ENCODE results near the gene PGGHG. TPM values are rescaled to one million over a fixed set of nuclear protein-coding genes. Genes with fewer than 3 reads are reported as not detected.
A peak's percentile ranks its signal among the peaks of the same experiment; 100 is the strongest.

The PGGHG gene
- total and polyA plus RNA-seq, 10 of the 15 experiments (the other 5 are each of a cell fraction or from before 2014, with no cell fraction given) = 0.10 to 8.3 (median 1.8) TPM

- DNase-seq (ENCODE audit: low read depth, low spot score) = no peak
- H3K27me3 ChIP-seq (replicated peaks in 1 of 2; ENCODE audit: control insufficient read depth in 2 of 2, insufficient read depth in 2 of 2, low read length in 1 of 2) = no peaks in the 10 kb centered on the region
- FAIRE-seq = no peak
- in situ Hi-C loops (cut with MboI) (loop anchor here (5.0 kb wide), 1 partner anchor 104 kb away; no protein-coding TSS in a partner anchor), intact Hi-C loops (cut with micrococcal nuclease; ENCODE audit: unreplicated experiment) (no loop called here)
- no peak for TF ChIP-seq YBX1 (IDR thresholded peaks at IDR 0.05)
- TF ChIP-seq ZNF622 (IDR thresholded peaks at IDR 0.05) = no peak
- TF ChIP-seq GABPA (IDR thresholded peaks at IDR 0.05; ENCODE audit: low read depth) = no peak
- TF ChIP-seq ZNF274 (IDR thresholded peaks at IDR 0.05; ENCODE audit: insufficient read depth, insufficient read length) = no peak
- peak; percentile 55 for TF ChIP-seq POLR2A (IDR thresholded peaks at IDR 0.05; ENCODE audit: low read depth, low read length)
- TF ChIP-seq CBX5 (IDR thresholded peaks at IDR 0.05; ENCODE audit: low read depth) = no peak
- WGBS (ENCODE audit: insufficient coverage, insufficient replicate concordance, low lambda C conversion rate, missing lambda C conversion rate) = 77% methylated on average over 13 of the region's 13 CpGs
- no peaks in the 10 kb centered on the region for H3K9me3 ChIP-seq (replicated peaks; ENCODE audit: control insufficient read depth, insufficient read depth, low read length)
- SMC1A ChIA-PET (ENCODE audit: uncharacterized antibody, unreplicated experiment) = interaction anchor here (0.9 to 1.0 kb wide), 2 partner anchors 15 to 64 kb away, joined by 3 to 4 read pairs; no protein-coding TSS in a partner anchor
- RAD21 ChIA-PET (ENCODE audit: unreplicated experiment) = no interaction called here
- no peak overlapping the region for H2AFZ ChIP-seq (ENCODE audit: control insufficient read depth, low read depth, low read length)
- H3K27ac ChIP-seq (ENCODE audit: control insufficient read depth, insufficient read depth) = no peak overlapping the region
- POLR2A ChIA-PET = no interaction called here
- H4K20me1 ChIP-seq (ENCODE audit: control insufficient read depth, insufficient read depth) = no peaks in the 10 kb centered on the region
- no TSS peak for BruUV-seq (replicated peaks)
- H3K9ac ChIP-seq (ENCODE audit: control insufficient read depth, insufficient read depth, low read length) = no peak overlapping the region
- no peak overlapping the region for H3K4me2 ChIP-seq (ENCODE audit: control insufficient read depth, insufficient read depth)
- no peaks in the 10 kb centered on the region for H3K79me2 ChIP-seq (ENCODE audit: control insufficient read depth, insufficient read depth, low read length)
- CTCF ChIA-PET = interaction anchor here (0.5 to 3.3 kb wide), 2 partner anchors 14 to 33 kb away, joined by 7 to 37 read pairs; no protein-coding TSS in a partner anchor
- peaks cover 13% of the 10 kb centered on the region for H3K4me1 ChIP-seq (ENCODE audit: control insufficient read depth, insufficient read depth, low read length)
- H3K4me3 ChIP-seq = no peak overlapping the region
- H3K36me3 ChIP-seq (ENCODE audit: control insufficient read depth in 2 of 2, insufficient read depth in 2 of 2, low read length in 1 of 2) = peaks cover 14 to 18% of the 10 kb centered on the region in 2 experiments; a peak in 3 of 4 replicates
- no peak for ATAC-seq
These were observed 35.6 kb upstream of the PGGHG start for GRCh38 chr11:253160-253885.

GRCh38 chr11:253886-254270 is 35.0 kb upstream of the PGGHG start:
- ChIA-PET POLR2A (no interaction called here), CTCF (interaction anchor here (0.5 to 1.1 kb wide), 2 partner anchors 33 to 50 kb away, joined by 3 to 7 read pairs; no protein-coding TSS in a partner anchor)

More at GRCh38 chr11:253886-254270, 35.0 kb upstream of the PGGHG start:
- DNase-seq (ENCODE audit: low read depth, low spot score) = no peak
- Histone ChIP-seq H3K4me3 (no peak overlapping the region), H4K20me1 (ENCODE audit: control insufficient read depth, insufficient read depth) (no peaks in the 10 kb centered on the region), H3K4me1 (ENCODE audit: control insufficient read depth, insufficient read depth, low read length) (peaks cover 13% of the 10 kb centered on the region), H3K36me3 (ENCODE audit: control insufficient read depth in 2 of 2, insufficient read depth in 2 of 2, low read length in 1 of 2) (peaks cover 10 to 15% of the 10 kb centered on the region in 2 experiments; a peak in 3 of 4 replicates), H3K4me2 (ENCODE audit: control insufficient read depth, insufficient read depth) (no peak overlapping the region), H3K79me2 (ENCODE audit: control insufficient read depth, insufficient read depth, low read length) (no peaks in the 10 kb centered on the region), H3K27me3 (replicated peaks in 1 of 2; ENCODE audit: control insufficient read depth in 2 of 2, insufficient read depth in 2 of 2, low read length in 1 of 2) (no peaks in the 10 kb centered on the region), H3K9me3 (replicated peaks; ENCODE audit: control insufficient read depth, insufficient read depth, low read length) (no peaks in the 10 kb centered on the region), H2AFZ (ENCODE audit: control insufficient read depth, low read depth, low read length) (no peak overlapping the region), H3K27ac (ENCODE audit: control insufficient read depth, insufficient read depth) (no peak overlapping the region), H3K9ac (ENCODE audit: control insufficient read depth, insufficient read depth, low read length) (no peak overlapping the region)
- no peak for FAIRE-seq
- SMC1A ChIA-PET (ENCODE audit: uncharacterized antibody, unreplicated experiment) = interaction anchor here (0.9 to 1.0 kb wide), 2 partner anchors 16 to 63 kb away, joined by 3 to 4 read pairs; no protein-coding TSS in a partner anchor
- BruUV-seq (replicated peaks) = no TSS peak
- intact Hi-C loops (cut with micrococcal nuclease; ENCODE audit: unreplicated experiment) = no loop called here
- TF ChIP-seq E2F4 (IDR thresholded peaks at IDR 0.05; ENCODE audit: low read depth, low read length) = no peak
- TF ChIP-seq POLR2A (IDR thresholded peaks at IDR 0.05; ENCODE audit: low read depth, low read length) = peak; percentile 47
- no peak for ATAC-seq
- WGBS (ENCODE audit: insufficient coverage, insufficient replicate concordance, low lambda C conversion rate, missing lambda C conversion rate) = 97% methylated on average over 4 of the region's 5 CpGs
- RAD21 ChIA-PET (ENCODE audit: unreplicated experiment) = no interaction called here
- in situ Hi-C loops (cut with MboI) = loop anchor here (5.0 kb wide), 1 partner anchor 103 kb away; no protein-coding TSS in a partner anchor

Measured in GM12878 (cell line).